Dermis blood vessel endothelial cell (primary cell): Measurements from ENCODE around the gene KRT13. TPM values are rescaled to one million over a fixed set of nuclear protein-coding genes. Genes with fewer than 3 reads are reported as not detected.

Source experiments
- DNase-seq: peaks from one replicate; pipeline ENCODE4 v3.0.0; 2010
- total RNA-seq: library from RNA; depleted of rRNA; stranded (reverse); fragments of >200 nt; gene quantifications from 2 replicates; pipeline ENCODE4 v1.2.3, GENCODE V29; 2014

Gene KRT13
- total RNA-seq, 1 donor from 2014 or later = not detected

DNA sequence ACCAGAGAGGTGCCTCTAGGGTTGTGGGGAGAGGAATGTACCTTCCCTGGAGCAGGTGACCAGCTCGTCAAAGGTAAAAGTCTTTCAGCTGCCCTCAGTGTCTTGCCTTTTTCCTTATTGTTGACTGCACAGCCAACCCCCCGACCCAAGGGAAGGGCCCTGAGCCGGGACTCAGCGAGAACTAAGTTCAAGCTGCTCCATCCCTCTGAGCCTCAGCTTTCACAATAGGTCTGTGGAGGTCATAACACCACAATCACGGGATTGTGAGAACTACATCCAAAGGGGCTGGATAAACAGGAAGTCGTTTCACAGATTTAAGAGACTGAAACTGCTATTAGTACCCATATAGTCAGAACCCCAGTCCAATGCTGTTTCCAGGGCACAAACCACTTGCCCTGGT, 13.1 kb downstream of the KRT13 start:
- DNase-seq = peak; percentile 66

DNA sequence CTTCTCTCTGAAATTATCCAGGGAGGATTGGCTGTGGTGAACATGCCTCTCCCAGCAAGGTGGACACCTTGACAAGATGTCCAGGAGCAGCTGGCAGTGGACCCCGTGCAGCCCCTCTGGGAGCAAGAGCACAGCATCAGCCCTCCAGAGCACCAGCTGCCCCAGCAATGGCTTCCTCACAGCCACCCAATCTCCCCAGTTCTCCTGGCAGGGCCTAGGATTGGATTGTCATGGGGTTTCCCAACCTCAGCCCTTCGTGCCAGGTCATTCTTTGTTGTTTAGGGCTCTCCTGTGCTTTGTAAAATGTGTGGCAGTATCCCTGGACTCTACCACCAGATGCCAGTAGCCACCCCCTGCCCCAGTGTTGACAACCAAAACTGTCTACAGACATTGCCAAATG, 13.9 kb downstream of the KRT13 start:
- no peak for DNase-seq

GRCh38 chr17:41490000-41490990, 15.1 kb downstream of the KRT13 start:
- no peak for DNase-seq

- no peak for DNase-seq
These were observed 15.9 kb downstream of the KRT13 start, which contains the start of gene KRT36 for GRCh38 chr17:41489531-41489930. Gene KRT36, minus strand, starts transcription at chr17:41489910. Its CDS starts 46 bp downstream, at chr17:41489864.

DNA sequence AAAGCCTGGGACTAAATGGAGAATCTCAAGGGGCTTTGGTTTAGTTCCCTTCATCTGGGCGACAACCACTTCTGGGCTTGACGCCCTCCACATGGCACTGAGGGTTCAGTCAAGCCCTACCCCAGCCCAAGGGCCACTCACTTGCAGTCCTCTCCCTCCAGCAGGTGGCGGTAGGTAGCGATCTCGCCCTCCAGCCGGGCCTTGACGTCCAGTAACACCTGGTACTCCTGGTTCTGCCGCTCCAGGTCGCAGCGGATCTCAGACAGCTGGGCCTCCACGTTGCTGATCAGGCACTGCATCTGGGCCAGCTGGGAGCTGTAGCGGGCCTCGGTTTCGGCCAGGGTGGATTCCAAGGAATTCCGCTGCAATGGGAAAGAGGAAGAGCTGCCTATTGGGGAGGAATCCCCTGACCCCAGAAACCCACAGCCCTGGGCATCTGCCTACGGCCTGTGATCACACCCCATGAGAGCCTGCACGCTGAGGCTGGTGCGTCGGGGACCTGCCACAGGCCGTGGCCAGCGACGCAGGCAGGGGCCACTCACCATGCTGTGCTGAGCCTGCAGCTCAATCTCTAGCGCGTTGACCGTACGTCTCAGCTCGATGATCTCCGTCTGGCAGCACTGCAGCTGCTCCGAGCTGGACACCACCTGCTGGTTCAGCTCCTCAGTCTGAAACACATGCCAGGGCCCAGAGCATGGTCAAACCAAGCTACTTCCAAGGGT, 18.4 kb downstream of the KRT13 start:
- DNase-seq = peak; percentile 58

GRCh38 chr17:41486316-41486715, 19.1 kb downstream of the KRT13 start:
- DNase-seq = no peak

DNA sequence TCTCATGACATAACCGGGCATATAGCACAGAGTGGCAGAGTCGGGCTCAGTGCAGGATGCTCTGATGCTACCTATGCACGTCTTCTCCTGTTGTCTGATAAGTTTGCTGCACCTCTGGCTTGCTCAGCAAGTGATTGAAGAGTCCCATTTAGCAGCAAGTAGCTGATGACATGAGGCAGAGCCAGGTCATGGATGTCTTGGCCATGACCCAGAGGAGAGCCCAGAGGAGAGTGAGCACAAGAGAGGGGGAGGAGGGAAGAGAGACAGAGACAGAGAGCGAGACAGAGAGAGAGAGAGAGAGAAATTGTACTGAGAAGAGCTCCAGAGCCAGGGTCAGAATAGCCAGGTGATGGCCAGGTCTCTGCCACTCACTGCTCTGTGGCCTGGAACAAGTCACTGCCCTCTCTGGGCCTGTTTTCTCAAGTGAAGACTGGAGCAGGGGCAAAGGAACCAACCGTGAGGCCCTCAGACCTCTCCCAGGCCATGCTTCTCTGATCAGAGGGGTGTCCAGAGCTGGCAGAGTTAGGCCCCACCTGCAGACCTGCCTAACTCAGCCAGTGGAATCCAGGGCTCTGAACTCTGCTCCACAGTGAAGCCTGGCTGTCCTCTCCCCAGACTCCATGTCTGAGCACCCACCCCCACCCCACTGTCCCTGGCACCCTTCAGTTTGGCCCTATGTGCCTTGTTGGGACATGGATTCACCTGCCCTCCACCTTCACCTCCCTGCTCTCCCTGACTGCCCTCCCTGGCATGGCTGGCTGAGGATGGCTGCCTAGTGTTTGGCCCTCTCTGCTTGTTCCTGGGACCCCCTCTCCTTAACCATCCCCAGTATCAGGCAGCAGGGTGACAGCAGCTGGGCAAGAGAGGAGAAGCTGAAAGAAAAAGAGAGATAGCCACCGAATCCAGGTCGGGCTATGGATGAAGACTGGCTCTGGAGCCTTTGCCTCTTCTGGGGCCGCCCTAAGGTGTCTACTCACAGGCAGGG, 20.2 kb downstream of the KRT13 start:
- no peak for DNase-seq

DNA sequence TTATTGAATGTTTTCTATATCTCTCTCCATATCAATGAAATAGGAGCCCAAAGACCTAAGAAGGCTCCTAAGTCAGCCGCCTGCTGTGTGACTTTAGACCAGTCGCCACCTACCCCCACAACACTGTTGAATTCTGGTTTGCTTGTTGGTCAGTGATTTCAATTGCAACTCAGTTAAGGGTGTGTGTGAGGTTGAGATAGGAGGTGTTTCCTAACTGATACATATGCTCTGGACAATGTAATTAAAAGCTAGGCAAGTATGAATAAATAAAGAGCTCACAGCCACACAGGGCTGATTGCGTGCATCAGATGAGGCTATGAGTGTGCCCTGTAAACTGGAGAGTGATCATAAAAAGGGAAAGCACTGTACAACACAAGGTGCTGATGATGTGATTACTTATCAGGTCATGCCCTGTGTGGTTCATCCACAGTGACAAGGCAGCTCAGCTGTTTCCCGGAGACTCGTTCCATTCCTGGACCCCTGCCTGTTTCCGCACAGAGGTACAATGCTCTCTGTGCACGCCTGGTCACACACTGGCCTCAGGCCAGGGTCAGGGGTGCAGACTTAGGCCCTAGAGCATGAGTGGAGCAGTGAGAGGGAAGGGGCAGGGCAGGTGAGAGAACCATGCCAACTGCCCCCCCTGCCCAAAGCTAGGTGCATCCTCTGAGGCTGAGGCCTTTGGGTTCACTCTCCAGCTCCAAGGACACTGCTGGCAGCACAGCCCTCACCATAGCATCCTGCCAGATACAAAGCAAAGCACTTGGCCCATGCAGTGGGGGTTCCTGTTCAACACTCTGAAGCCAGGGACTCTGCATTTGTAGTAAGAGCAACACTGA, 21.2 kb downstream of the KRT13 start:
- DNase-seq = peak; percentile 54

GRCh38 chr17:41483531-41483930, 21.9 kb downstream of the KRT13 start:
- DNase-seq = no peak

DNA sequence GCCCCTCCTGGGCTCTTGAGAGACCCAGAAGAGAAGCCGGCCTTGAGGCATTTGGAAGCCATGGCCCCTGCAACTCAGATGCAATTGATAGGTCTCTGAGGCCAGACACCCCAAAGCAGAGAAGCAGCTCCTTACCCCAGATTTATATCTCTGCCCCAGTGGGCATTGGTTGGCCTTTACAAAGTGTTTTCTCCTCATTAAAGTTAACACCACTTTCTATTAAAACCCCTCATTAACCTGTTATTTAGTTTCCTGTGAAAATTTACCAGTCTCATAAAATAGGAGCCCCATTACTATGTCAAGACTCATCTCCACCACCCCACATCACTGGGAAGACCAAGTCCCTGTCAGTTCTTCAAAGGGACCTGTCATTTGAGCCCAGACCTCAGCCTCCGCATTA, 24.4 kb downstream of the KRT13 start, which contains the start of gene KRT35:
KRT35 (minus strand) TSS at position 116 of the 400 bp plus-strand sequence; CDS start at position 62, 54 bp downstream.
- no peak for DNase-seq

DNA sequence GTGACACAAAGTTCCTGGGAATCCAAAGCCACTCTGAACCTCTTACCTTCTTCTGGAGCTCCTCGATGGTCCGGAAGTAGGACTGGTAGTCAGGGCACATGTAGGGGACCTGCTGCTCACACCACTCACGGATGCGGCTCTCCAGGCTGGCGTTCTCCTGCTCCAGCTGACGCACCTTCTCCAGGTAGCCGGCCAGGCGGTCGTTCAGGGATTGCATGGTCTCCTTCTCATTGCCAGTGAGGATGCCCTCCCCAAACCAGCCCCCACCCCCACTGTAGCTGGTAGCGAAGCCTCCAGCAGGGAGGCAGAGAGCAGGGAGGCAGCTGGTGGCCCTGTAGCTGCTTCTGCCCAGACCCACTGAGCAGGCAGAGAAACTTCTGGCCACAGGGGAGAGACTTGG, 24.8 kb downstream of the KRT13 start:
- DNase-seq = no peak

- no peak for DNase-seq
These were observed 25.3 kb downstream of the KRT13 start for GRCh38 chr17:41480136-41480535.

DNA sequence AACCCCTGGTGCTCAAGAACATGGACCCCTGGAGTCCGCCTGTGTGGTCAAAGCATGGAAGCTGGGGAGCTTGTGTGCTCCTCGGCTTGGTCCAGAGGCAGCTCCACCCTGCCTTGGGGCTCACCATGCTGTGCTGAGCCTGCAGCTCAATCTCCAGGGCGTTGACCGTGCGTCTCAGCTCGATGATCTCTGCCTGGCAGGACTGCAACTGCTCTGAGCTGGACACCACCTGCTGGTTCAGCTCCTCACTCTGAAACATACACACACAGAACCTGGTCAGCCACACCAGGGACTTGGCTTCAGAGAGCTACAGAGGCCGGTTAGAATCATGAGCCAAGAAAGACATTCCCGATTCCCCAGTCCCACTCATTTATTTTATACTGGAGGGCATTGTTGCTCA, 27.2 kb downstream of the KRT13 start:
- DNase-seq = no peak

DNA sequence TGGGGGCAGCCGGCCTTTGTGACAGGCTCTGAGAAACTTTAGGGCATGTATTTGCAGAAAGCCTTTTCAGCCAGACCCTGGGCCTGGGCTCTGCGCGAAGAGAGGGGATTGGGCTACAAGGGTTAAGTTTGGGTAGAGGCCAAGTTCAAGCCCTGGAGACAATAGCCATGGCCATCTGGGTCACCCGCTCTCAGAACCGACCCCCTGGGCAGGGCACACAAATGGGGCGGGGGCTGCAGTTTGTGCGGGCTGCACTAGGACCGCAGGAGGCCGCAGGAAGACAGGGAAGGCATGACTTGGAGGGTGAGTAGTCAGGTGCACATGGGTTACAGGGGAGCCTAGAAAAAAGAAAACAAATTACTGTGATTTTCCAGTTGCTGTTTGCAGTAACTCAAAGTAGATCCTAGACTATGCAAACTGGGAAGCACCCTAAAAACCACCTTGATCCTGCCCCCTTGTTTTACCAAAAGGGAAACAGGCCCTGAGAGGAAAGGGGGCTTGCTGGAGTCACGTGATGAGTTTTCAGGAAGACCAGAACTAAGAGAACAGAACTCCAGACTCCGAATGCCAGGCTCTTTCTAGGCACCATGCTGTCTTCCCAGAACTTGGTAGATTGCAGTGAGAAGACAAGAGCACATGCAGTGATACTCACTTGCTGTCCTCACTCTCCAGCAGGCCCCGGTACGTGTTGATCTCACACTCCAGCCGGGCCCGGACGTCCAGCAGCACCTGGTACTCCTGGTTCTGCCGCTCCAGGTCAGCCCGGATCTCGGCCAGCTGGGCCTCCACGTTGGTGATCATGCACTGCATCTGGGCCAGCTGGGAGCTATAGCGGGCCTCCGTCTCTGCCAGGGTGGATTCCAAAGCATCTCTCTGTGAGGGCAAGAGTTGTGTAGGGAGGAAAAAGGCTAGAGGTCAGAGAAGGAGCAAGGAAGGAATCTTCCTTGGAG, 28.3 kb downstream of the KRT13 start:
- DNase-seq = no peak

DNA sequence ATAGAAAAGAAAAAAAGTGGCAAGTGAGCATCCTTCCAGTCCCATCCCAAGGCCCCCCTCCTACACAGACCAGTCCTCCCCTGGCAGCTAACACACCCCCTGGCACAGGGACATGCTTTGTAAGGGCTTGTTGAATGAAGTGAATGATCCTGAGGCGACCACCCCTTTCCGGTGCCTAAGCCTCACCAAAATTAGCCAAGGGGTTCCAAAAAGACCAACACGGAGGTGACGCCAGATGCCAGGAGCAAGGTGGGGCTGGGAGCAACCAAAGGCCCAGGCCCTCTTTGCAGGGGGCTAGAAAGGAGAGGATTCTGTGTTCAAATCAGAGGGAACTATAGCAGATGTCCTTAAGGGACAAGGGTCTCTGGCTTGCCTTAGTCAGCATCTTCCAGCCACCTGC, 30.0 kb downstream of the KRT13 start:
- DNase-seq = no peak

DNA sequence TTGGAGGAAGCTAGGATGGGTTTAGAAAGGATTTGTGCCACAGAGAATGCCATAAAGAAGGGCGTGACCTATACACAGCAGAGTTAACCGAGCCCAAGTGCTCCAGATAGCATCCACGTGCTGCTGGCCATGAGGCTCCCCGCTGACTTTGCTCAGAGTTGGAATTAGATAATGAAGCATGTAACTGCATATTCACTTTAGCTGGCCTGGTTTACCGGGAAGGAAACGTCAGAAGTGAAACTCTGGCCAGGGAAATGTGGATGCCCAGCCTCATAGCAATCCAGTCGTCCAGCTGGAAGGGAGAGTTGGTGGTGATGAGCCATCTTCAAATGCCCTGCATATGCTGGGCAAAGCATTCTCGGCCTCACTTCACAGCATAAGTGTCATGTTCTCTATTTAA, 30.5 kb downstream of the KRT13 start:
- DNase-seq = no peak

GRCh38 chr17:41468346-41468745, 37.1 kb downstream of the KRT13 start:
- no peak for DNase-seq

- peak; percentile 48 for DNase-seq
These were observed 37.9 kb downstream of the KRT13 start for GRCh38 chr17:41467561-41467960.

- no peak for DNase-seq
These were observed 38.4 kb downstream of the KRT13 start, which contains the start of gene KRT32 for GRCh38 chr17:41466988-41467387. Gene KRT32, minus strand, starts transcription at chr17:41467386. Its CDS starts 61 bp downstream, at chr17:41467325.

DNA sequence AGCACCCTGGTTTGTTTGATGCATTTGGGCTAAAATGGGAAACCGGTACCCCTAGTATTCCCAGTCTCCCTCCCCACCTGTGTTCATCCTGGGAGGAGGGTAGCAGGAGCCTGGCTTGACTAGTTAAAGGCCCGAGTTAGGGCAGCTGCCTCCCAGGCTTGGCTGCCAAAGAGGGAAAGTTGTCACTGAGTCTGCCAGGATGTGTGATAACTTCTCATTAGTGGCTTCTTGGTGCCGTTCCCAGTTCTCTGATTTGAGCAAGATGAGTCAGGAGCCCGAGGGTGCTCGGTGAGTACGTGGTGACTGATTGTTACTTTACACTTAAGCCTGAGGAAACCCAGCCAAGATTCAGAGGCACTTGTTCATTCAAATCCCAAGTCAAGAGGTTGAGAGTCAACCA, 40.7 kb downstream of the KRT13 start:
- peak; percentile 79 for DNase-seq
